Prostate gland (tissue), 2 donors: ENCODE results near the gene NAA80. TPM values are rescaled to one million over a fixed set of nuclear protein-coding genes. Genes with fewer than 3 reads are reported as not detected.
A peak's percentile ranks its signal among the peaks of the same experiment; 100 is the strongest.
"Not testable (repeated sequence)": the region's sequence is repeated elsewhere in the genome, so short reads cannot be mapped to it uniquely, and the experiment has no call there.

Experiments used
- DNase-seq: peaks from one replicate; pipeline ENCODE4 v3.0.0-alpha.2; 2019; ENCODE audit warnings: low spot score
- H3K27ac ChIP-seq, 2 donors: fragments of 200-600 bp; sonication (generic); 2 replicates each; pipeline ENCODE4 v1.5.1; 2017 to 2019
- H3K27me3 ChIP-seq: fragments of 200-600 bp; sonication (generic); replicated peaks from 2 replicates; pipeline ENCODE4 v1.5.1; 2019; ENCODE audit not compliant: insufficient read depth
- H3K36me3 ChIP-seq, 2 donors: fragments of 200-600 bp; sonication (generic); 1 replicate in 1 of 2; 2 replicates in 1 of 2; pipeline versions ENCODE4 v1.5.1 to v1.8.1; 2017 to 2019
- H3K4me1 ChIP-seq: fragments of 200-600 bp; sonication (generic); replicated peaks from 2 replicates; pipeline ENCODE4 v1.5.1; 2019
- H3K4me3 ChIP-seq, 2 donors: fragments of 200-600 bp; sonication (generic); 2 replicates each; pipeline ENCODE4 v1.5.1; 2017 to 2019
- H3K9me3 ChIP-seq: fragments of 200-600 bp; sonication (generic); 2 replicates; pipeline ENCODE4 v1.5.1; 2017
- POLR2A ChIP-seq: fragments of 450-650 bp; IDR thresholded peaks from one replicate; pipeline ENCODE4 v1.6.1; 2016; ENCODE audit warnings: antibody characterized with exemption, mild to moderate bottlenecking
- POLR2AphosphoS5 ChIP-seq: sonication (generic); formaldehyde crosslinking; IDR thresholded peaks from one replicate; pipeline ENCODE4 v1.6.1; 2017; ENCODE audit warnings: antibody characterized with exemption
- WGBS: methylation state at CpG from one replicate; pipeline ENCODE4 v1.1.5; 2018; 5-methylcytosine and 5-hydroxymethylcytosine counted together
- intact Hi-C: fragments of 100-400 bp; cut with DNase I; formaldehyde crosslinking; loops from one replicate; pipeline ENCODE4 v1.14.2; 2022
- total RNA-seq, 2 donors: library from RNA; depleted of rRNA; stranded (reverse); fragments of >200 nt; gene quantifications; one replicate each; pipeline ENCODE4 v1.1.0, GENCODE V29; 2016
- TF ChIP-seq, protein P1 (sequence below), 4 experiments: fragments of 200-600 bp in 2 of 4; fragments of 450-650 bp in 2 of 4; sonication (generic) in 2 of 4; IDR thresholded peaks; 1 replicate in 3 of 4; 2 replicates in 1 of 4; pipeline ENCODE4 v1.5.1; 2016 to 2019; ENCODE audit warnings: antibody characterized with exemption in 4 of 4, mild to moderate bottlenecking in 2 of 4, moderate library complexity in 2 of 4

Gene NAA80
- total RNA-seq, 2 donors from 2014 or later = 15.8 to 28.0 TPM

- Histone ChIP-seq H3K4me1 (peaks cover 29% of the 10 kb centered on the region), H3K36me3 (no peaks in the 10 kb centered on the region), H3K27ac (peak overlapping the region; percentile 80 to 81), H3K9me3 (no peaks in the 10 kb centered on the region), H3K27me3 (no peaks in the 10 kb centered on the region), H3K4me3 (no peak overlapping the region)
- intact Hi-C loops = no loop called here
- TF ChIP-seq POLR2AphosphoS5 = no peak
- TF ChIP-seq, protein P1, sequence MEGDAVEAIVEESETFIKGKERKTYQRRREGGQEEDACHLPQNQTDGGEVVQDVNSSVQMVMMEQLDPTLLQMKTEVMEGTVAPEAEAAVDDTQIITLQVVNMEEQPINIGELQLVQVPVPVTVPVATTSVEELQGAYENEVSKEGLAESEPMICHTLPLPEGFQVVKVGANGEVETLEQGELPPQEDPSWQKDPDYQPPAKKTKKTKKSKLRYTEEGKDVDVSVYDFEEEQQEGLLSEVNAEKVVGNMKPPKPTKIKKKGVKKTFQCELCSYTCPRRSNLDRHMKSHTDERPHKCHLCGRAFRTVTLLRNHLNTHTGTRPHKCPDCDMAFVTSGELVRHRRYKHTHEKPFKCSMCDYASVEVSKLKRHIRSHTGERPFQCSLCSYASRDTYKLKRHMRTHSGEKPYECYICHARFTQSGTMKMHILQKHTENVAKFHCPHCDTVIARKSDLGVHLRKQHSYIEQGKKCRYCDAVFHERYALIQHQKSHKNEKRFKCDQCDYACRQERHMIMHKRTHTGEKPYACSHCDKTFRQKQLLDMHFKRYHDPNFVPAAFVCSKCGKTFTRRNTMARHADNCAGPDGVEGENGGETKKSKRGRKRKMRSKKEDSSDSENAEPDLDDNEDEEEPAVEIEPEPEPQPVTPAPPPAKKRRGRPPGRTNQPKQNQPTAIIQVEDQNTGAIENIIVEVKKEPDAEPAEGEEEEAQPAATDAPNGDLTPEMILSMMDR (IDR thresholded peaks at IDR 0.05) = no peak
- no peak for TF ChIP-seq POLR2A
- no peak for DNase-seq
- 49% methylated on average over 6 of the region's 7 CpGs for WGBS
These were observed 34.2 kb downstream of the NAA80 start for GRCh38 chr3:50264964-50265485.

- H3K9me3 ChIP-seq = no peaks in the 10 kb centered on the region
- WGBS = 10% methylated on average over 7 of the region's 7 CpGs
- TF ChIP-seq, protein P1 (IDR thresholded peaks at IDR 0.05) = no peak
- TF ChIP-seq POLR2AphosphoS5 (peak; percentile 48), POLR2A (no peak)
- peak overlapping the region; percentile 80 to 81 for H3K27ac ChIP-seq
- H3K4me1 ChIP-seq = peaks cover 28% of the 10 kb centered on the region
- no peaks in the 10 kb centered on the region for H3K27me3 ChIP-seq
- intact Hi-C loops = no loop called here
- DNase-seq = peak; percentile 52
- no peak overlapping the region for H3K4me3 ChIP-seq
- no peaks in the 10 kb centered on the region for H3K36me3 ChIP-seq
These were observed 34.7 kb downstream of the NAA80 start for GRCh38 chr3:50264383-50264963.

GRCh38 chr3:50263478-50264382, 35.5 kb downstream of the NAA80 start:
- 63% methylated on average over 6 of the region's 6 CpGs for WGBS
- Histone ChIP-seq H3K9me3 (no peaks in the 10 kb centered on the region), H3K4me3 (no peak overlapping the region), H3K27me3 (no peaks in the 10 kb centered on the region), H3K27ac (peak overlapping the region; percentile 80 to 81), H3K36me3 (no peaks in the 10 kb centered on the region), H3K4me1 (peaks cover 21% of the 10 kb centered on the region)
- TF ChIP-seq POLR2A (no peak), POLR2AphosphoS5 (no peak)
- TF ChIP-seq, protein P1 (IDR thresholded peaks at IDR 0.05) = no peak
- DNase-seq = no peak
- intact Hi-C loops = no loop called here

GRCh38 chr3:50262778-50263177, 36.4 kb downstream of the NAA80 start:
- H3K4me1 ChIP-seq = peaks cover 21% of the 10 kb centered on the region

DNA sequence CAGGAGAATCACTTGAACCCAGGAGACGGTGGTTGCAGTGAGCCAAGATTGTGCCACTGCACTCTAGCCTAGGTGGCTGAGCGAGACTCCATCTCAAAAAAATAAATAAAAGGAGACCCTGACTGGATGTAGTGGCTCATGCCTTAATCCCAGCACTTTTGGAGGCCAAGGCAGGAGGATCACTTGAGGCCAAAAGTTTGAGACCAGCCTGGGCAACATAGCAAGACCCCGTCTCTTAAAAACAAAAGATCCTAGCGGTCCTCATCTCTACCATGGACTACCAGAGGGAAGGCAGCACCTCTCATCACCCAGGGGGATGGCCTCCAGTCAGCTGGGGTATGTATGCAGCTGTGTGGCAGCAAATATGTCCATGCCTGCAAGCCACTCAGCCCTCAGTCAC, 37.0 kb downstream of the NAA80 start:
- 100% methylated on average over 4 of the region's 4 CpGs for WGBS
- H3K36me3 ChIP-seq, intact Hi-C loops, H3K27ac ChIP-seq, DNase-seq, H3K27me3 ChIP-seq, H3K4me3 ChIP-seq, H3K9me3 ChIP-seq: not testable (repeated sequence)
- peaks cover 21% of the 10 kb centered on the region for H3K4me1 ChIP-seq

More at GRCh38 chr3:50262778-50263177, 36.4 kb downstream of the NAA80 start:
- TF ChIP-seq POLR2AphosphoS5 = no peak
- WGBS = 85% methylated on average over 7 of the region's 7 CpGs
- Histone ChIP-seq H3K4me3 (no peak overlapping the region), H3K9me3 (no peaks in the 10 kb centered on the region), H3K27ac (no peak overlapping the region), H3K27me3 (no peaks in the 10 kb centered on the region), H3K36me3 (peaks cover 2 to 5% of the 10 kb centered on the region in 2 donors)
- intact Hi-C loops = no loop called here
- no peak for DNase-seq
